ENCODE measurements around the gene ACAD8.

GRCh38 chr11:134240592-134240991 lies 12.8 kb upstream of the ACAD8 start:
- TF ChIP-seq POLR2A (IDR thresholded peaks at IDR 0.05; ENCODE audit: control extremely low read depth in 1 of 2, low read depth in 2 of 2, low read length in 2 of 2) (no peak), SAP30 (IDR thresholded peaks at IDR 0.05; ENCODE audit: insufficient read depth, insufficient replicate concordance, low read length) (no peak), CREB1 (IDR thresholded peaks at IDR 0.05) (no peak), SP2 (IDR thresholded peaks at IDR 0.05; ENCODE audit: low read length) (no peak), CTCF (IDR thresholded peaks at IDR 0.05; ENCODE audit: control extremely low read depth in 1 of 3, insufficient read depth in 1 of 3, low read depth in 1 of 3, low read length in 3 of 3) (no peak), MAFK (IDR thresholded peaks at IDR 0.05; ENCODE audit: low read depth, low read length) (no peak), TCF12 (IDR thresholded peaks at IDR 0.05; ENCODE audit: low read depth, low read length) (no peak), CBX5 (IDR thresholded peaks at IDR 0.05; ENCODE audit: low read depth, low read length) (no peak), RBBP5 (IDR thresholded peaks at IDR 0.05; ENCODE audit: borderline replicate concordance, low read depth, low read length) (no peak)

Measured in H1 (cell line).